NT2/D1 (cell line): ENCODE measurements around the gene TCERG1L.

Source experiments
- SUZ12 ChIP-seq: IDR thresholded peaks from 2 replicates; pipeline ENCODE4 v1.6.1; 2011; ENCODE audit not compliant: insufficient read length, insufficient read depth; ENCODE audit errors: extremely low read depth
- YY1 ChIP-seq: IDR thresholded peaks from 2 replicates; pipeline ENCODE4 v1.6.1; 2011; ENCODE audit not compliant: insufficient read length, insufficient read depth
- ZNF274 ChIP-seq: IDR thresholded peaks from 2 replicates; pipeline ENCODE4 v1.6.1; 2011; ENCODE audit warnings: mild to moderate bottlenecking, low read depth, low read length

DNA sequence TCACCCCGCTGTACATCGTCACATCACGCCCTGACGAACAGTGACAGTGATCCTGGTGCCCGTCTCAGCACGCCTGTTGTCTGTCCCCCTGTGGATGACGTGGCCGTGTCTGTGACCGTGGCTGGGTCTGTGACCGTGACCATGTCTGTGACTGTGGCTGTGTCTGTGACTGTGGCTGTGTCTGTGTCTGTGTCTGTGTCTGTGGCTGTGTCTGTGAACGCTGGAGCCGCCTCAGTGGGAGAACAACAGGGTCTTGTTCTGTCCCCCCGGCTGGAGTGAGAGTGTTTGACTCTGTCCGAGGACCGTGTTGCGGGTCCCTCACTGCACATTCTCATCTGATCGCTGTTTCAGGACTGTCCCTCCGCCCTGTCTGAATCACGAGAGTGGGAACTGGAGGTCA is 202.2 kb downstream of the TCERG1L start:
- TF ChIP-seq ZNF274 (no peak), YY1 (no peak), SUZ12 (no peak)
